ENCODE measurements around the gene PRDM16.
"Not testable (repeated sequence)": the region's sequence is repeated elsewhere in the genome, so short reads cannot be mapped to it uniquely, and the experiment has no call there.

Gene PRDM16

DNA sequence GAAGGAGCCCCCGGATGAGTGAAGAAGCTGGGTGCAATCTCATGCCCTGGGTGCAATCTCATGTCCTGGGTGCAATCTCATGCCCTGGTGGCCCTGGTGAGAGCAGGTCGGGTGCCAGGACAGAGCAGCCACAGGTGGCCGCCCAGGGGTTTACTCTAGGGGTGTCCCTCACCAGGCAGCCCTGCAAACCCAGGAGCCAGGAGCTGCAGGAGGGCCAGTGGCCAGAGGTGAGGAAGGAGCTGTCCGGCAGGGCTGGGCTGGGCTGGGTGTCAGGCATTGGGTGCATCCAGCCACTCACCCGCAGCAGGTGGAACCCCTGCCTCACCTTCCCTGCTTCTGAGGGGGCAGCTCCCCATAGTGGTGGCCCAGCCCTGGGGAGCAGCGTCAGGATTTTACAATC is 79.2 kb downstream of the PRDM16 start:
- no peak for DNase-seq

DNA sequence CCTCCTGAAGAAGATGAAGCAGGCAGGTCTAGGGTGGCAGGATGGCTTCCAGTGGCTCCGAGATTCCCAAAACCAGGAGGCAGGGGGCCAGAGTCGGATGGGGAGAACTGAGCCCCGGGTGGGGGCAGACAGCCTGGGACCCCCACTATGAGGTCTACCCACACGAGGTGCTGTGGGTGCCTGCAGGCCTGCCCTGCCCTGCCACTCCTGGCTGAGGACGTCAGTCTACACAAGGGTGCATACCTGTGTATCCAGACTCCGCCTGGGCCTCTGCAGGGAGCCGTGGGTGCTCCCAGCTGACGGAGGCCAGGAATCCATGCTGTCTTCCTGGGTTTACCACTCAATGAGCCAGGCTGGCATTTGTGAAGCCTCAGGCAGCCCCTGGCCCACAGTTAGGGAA is 80.3 kb downstream of the PRDM16 start:
- DNase-seq: no peak

- no peak for DNase-seq
Observed at GRCh38 chr1:3151456-3151855, 82.5 kb downstream of the PRDM16 start.

GRCh38 chr1:3152143-3152542 is 83.1 kb downstream of the PRDM16 start:
- DNase-seq: no peak

DNA sequence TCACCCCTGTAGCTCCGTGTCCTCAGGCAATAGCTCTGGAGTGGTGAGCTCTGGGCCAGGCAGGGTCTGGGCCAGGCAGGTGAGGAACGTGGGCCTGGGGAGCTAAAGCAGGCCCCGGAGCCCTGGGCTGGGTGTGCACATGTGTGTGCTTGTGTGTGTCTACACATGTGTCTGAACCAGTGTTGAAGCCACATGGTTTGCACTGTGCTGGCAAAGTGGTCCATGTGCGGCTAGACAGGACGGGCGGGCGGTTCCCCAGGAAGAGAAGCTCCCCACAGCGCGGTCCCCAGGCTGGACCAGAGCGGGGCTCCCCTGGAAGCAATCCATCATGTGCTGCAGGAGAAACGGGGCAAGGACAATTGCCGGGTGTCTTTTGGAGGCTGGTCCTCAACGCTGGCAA is 84.2 kb downstream of the PRDM16 start:
- no peak for DNase-seq

GRCh38 chr1:3153902-3154795 is 85.1 kb downstream of the PRDM16 start:
- DNase-seq: no peak

- DNase-seq: no peak
Observed at GRCh38 chr1:3155056-3155925, 86.3 kb downstream of the PRDM16 start.

DNA sequence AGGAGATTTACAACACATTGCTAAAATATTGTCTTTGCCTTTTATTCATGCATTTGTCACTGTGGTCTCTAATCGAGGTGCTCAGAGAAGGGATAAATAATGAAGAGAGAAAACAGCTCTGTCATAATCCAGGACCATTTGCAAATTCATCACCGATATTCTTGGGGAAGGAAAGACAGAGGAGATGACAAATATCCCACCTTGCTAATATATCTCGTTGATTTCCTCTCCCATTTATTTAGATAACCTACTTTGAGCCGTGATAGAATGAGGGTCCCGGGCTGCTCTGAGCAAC is 86.9 kb downstream of the PRDM16 start:
- no peak for DNase-seq

GRCh38 chr1:3156936-3157335 is 87.9 kb downstream of the PRDM16 start:
- DNase-seq: no peak

DNA sequence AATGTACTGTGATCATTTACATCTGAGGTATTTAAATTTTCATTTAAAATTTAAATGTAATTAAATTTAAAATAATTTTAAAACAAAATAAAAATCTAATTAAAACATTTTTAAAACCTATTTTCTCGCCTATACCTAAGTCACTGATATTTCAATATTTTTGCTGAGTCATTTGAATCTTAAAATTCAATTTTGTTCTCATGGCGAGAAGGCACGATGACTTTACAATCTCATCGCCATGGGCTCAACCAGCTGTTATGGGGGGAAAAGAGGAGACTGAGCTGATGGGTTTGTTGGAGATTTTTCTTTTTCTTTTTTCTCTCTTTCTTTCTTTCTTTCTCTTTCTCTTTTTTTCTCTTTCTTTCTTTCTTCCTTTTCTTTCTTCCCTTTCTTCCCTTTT is 89.3 kb downstream of the PRDM16 start:
- no peak for DNase-seq

- no peak for DNase-seq
Observed at GRCh38 chr1:3159121-3159520, 90.1 kb downstream of the PRDM16 start.

- no peak for DNase-seq
Observed at GRCh38 chr1:3159996-3160395, 91.0 kb downstream of the PRDM16 start.

GRCh38 chr1:3160647-3161145 is 91.7 kb downstream of the PRDM16 start:
- DNase-seq: no peak

DNA sequence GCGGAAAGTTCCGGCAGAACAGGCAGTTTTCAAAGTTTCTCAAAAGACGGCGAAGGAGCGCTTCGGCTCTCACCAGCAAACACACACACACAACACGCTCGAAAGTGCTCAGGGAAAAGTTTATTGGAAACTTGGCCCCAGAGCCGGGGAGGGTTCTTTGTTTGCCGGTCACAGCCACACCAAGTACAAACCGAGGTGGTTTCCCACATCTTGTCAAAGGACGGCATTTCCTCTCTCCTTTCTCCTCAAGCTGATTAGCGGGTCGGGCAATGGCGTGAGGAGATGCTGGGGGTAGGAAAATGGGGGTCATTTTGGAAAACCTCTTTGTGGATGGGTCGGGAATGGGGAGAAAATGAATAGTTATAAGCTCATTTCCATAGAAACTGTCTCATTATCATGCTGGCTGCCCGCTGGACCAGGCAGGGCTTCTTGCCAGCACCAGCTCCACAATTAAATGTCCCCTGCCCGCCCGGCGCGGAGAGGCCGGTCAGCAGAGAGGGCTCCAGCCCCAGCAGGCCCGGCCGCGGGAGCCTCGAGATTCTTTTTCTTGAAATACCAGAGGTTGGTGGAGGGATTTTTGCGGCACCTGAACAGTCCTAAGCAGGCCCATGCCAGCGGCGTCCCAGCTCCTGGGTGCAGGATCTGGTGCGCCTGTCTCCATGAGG is 92.3 kb downstream of the PRDM16 start:
- DNase-seq: no peak

DNA sequence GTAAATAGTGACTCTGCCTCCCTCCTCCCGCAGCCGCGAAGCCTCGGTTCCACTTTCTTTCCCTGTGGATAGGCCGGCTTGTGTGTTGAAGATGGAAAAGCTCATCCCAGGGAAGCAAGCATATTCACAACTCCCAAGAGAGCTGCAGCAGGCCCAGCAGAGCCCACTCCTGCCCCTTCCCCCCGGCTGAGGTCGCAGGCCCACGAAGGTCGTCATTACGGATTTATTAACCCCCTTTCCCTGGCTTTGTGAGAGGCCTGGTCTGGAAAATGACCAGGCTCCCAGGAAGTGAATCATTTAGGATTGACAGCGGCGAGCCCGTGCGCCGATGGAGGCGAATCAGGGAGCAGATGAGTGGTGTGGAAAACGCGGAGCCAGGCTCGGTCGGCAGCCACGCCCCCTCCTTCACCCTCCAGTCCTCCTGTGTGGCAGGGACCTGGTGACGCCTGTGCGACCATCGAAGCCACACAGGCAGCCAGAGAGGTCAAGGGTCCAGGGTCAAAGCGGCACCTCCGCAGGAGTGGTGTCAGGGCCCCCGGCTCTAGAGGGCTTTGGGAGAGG is 93.4 kb downstream of the PRDM16 start:
- no peak for DNase-seq

- DNase-seq: no peak
Observed at GRCh38 chr1:3163356-3163755, 94.4 kb downstream of the PRDM16 start.

DNA sequence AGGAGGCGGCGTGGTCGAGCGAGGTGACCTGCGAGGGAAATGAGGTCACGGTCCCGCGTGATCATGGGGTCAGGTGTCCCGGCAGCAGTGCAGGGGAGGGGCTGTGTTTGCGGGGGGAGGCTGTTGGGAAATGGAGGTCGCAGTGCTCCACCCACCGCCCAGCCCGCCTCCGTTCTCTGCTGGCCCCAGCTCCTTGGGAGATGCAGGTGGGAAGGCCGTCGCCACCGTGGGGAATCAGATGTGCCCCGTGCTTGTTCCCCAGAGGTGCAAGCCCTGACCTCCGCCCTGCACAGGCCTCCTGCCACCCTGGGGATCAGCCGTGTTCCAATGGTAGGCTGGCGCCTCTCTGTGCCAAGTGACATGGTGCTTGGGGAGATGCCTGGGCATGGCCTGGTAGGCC is 95.7 kb downstream of the PRDM16 start:
- no peak for DNase-seq

GRCh38 chr1:3165189-3165588 is 96.2 kb downstream of the PRDM16 start:
- not testable (repeated sequence) for DNase-seq

DNA sequence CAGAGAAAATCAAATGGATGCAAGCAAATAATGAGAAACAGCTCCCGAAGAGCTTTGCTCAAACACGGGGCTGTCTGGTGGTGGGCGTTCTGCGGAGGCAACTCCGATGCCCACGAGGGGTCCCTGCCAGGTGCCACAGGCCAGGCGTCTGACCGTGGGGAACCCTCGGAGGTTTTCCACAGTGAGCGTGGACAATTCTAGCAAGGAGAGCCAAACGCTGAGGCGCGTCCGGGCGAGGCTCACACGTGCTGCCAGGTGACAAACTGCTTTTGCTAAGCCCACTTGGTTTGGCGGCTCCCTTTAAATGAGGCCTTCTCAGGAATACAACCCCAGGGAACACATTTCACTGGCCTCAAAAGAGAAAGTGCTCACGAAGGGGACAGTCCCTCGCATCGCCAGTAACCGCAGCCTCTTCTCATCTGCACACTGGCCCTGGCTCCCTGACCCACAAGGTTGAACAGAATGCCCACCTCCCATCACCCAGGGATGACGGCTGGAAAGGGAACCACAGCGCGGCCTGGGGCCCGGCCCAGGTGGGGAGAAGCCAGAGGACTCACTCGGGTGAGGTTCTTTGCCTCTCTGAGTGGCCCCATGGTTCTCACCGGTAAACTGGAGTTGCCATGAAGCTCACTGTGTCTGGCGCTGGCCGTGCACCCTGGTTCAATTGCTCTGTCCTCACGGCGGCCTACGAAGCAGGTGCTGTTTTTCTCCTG is 97.4 kb downstream of the PRDM16 start:
- no peak for DNase-seq

DNA sequence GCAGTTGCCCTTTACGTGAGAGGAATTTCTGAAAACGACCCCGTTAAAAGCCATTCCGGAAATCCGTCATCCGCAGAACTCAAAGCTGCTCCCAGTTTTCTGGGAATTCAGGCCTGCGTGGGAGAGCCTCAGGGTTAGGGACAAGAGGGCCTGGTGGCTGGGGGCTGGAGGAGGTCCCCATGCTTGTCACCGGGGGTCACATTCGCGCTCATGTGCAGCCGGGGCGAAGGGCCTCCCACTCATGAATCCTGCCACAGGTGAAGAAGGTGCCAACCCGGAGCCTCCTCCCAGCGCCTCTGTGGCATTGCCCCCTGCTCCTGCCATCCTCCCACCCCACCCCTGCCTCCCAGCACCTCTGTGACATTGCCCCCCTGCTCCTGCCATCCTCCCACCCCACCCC is 98.3 kb downstream of the PRDM16 start:
- DNase-seq: no peak

GRCh38 chr1:3168678-3169077 is 99.7 kb downstream of the PRDM16 start:
- no peak for DNase-seq

- no peak for DNase-seq
Observed at GRCh38 chr1:3169665-3170356, 100.8 kb downstream of the PRDM16 start.

Data from Kasumi-1 (cell line).